ENCODE data around the gene ACAD11.
A peak's percentile ranks its signal among the peaks of the same experiment; 100 is the strongest.

Gene ACAD11

GRCh38 chr3:132555306-132556035 lies 104.1 kb downstream of the ACAD11 start:
- DNase-seq (ENCODE audit: low read depth), result no peak

- DNase-seq (ENCODE audit: low read depth), result no peak
Measured at GRCh38 chr3:132554437-132554836, 105.2 kb downstream of the ACAD11 start.

GRCh38 chr3:132553826-132554225 lies 105.8 kb downstream of the ACAD11 start:
- no peak for DNase-seq (ENCODE audit: low read depth)

- DNase-seq (ENCODE audit: low read depth), result no peak
Measured at GRCh38 chr3:132550579-132551305, 108.9 kb downstream of the ACAD11 start.

- no peak for DNase-seq (ENCODE audit: low read depth)
Measured at GRCh38 chr3:132549890-132550578, 109.6 kb downstream of the ACAD11 start.

- no peak for DNase-seq (ENCODE audit: low read depth)
Measured at GRCh38 chr3:132549169-132549568, 110.4 kb downstream of the ACAD11 start.

GRCh38 chr3:132545471-132545870 lies 114.1 kb downstream of the ACAD11 start:
- no peak for DNase-seq (ENCODE audit: low read depth)

GRCh38 chr3:132544130-132544529 lies 115.5 kb downstream of the ACAD11 start:
- DNase-seq (ENCODE audit: low read depth), result no peak

- DNase-seq (ENCODE audit: low read depth), result no peak
Measured at GRCh38 chr3:132543011-132543739, 116.4 kb downstream of the ACAD11 start.

GRCh38 chr3:132542577-132542976 lies 117.0 kb downstream of the ACAD11 start:
- no peak for DNase-seq (ENCODE audit: low read depth)

GRCh38 chr3:132539681-132540080 lies 119.9 kb downstream of the ACAD11 start:
- DNase-seq (ENCODE audit: low read depth), result no peak

- DNase-seq (ENCODE audit: low read depth), result no peak
Measured at GRCh38 chr3:132538072-132538471, 121.5 kb downstream of the ACAD11 start.

- no peak for DNase-seq (ENCODE audit: low read depth)
Measured at GRCh38 chr3:132537297-132537696, 122.3 kb downstream of the ACAD11 start.

- no peak for DNase-seq (ENCODE audit: low read depth)
Measured at GRCh38 chr3:132536442-132537153, 123.0 kb downstream of the ACAD11 start.

GRCh38 chr3:132535575-132536441 lies 123.8 kb downstream of the ACAD11 start:
- peak; percentile 3 for DNase-seq (ENCODE audit: low read depth)

- no peak for DNase-seq (ENCODE audit: low read depth)
Measured at GRCh38 chr3:132530624-132531023, 129.0 kb downstream of the ACAD11 start.

GRCh38 chr3:132522353-132522752 lies 137.3 kb downstream of the ACAD11 start:
- no peak for DNase-seq (ENCODE audit: low read depth)

GRCh38 chr3:132521901-132522300 lies 137.7 kb downstream of the ACAD11 start:
- no peak for DNase-seq (ENCODE audit: low read depth)

GRCh38 chr3:132519914-132520313 lies 139.7 kb downstream of the ACAD11 start:
- DNase-seq (ENCODE audit: low read depth), result no peak

- no peak for DNase-seq (ENCODE audit: low read depth)
Measured at GRCh38 chr3:132517311-132517710, 142.3 kb downstream of the ACAD11 start.

- DNase-seq (ENCODE audit: low read depth), result no peak
Measured at GRCh38 chr3:132513057-132513456, 146.6 kb downstream of the ACAD11 start.
